HCT116 (cell line): Measurements from ENCODE around the gene SMYD3. TPM values are rescaled to one million over a fixed set of nuclear protein-coding genes. Genes with fewer than 3 reads are reported as not detected.

Experiments used
- ATAC-seq: fragments of 200-7000 bp; cut with Tn5 transposase; 2 replicates; pipeline ENCODE4 v1.9.1; 2020; ENCODE audit warnings: mild to moderate bottlenecking, moderate library complexity
- BruUV-seq: library from RNA; stranded (reverse); fragments of 400-500 nt; replicated peaks from 2 replicates; lab custom pipeline; 2021; lab: Mats Ljungman, UMichigan
- CTCF ChIA-PET: fragments of 300-600 bp; sonication (Branson Sonifier 250); formaldehyde crosslinking; loops from one replicate; lab custom pipeline; 2021; ENCODE audit warnings: antibody characterized with exemption; lab: Charles Lee
- POLR2A ChIA-PET: fragments of 300-600, 350-600 bp; sonication (Branson Sonifier 250); formaldehyde crosslinking; loops from one replicate; lab custom pipeline; 2021; ENCODE audit warnings: antibody characterized with exemption; lab: Charles Lee
- RAD21 ChIA-PET, 2 experiments: fragments of 300-600 bp; sonication (Branson Sonifier 250); formaldehyde crosslinking; loops; one replicate each; lab custom pipeline; 2023; ENCODE audit warnings: low total read pairs in 2 of 2; ENCODE audit not compliant: uncharacterized antibody in 2 of 2, unreplicated experiment in 2 of 2, low non-redundant PET in 1 of 2; lab: Charles Lee
- DNase-seq: peaks from one replicate; pipeline ENCODE4 v3.0.0-alpha.2; 2010; ENCODE audit warnings: low read depth, low spot score
- H2AFZ ChIP-seq: fragments of 200-600 bp; shearing (Covaris generic), sonication (generic); 2 replicates; pipeline ENCODE4 v1.6.1; 2017; ENCODE audit warnings: low read depth, mixed run types, mixed read lengths, antibody characterized with exemption, low read length; ENCODE audit not compliant: poor library complexity, severe bottlenecking
- H3K27ac ChIP-seq: 2 replicates; pipeline ENCODE4 v1.5.1; 2012; ENCODE audit warnings: low read depth, low read length
- H3K27me3 ChIP-seq: fragments of 200-600 bp; sonication (generic); 2 replicates; pipeline ENCODE4 v1.6.1; 2016; ENCODE audit warnings: mixed run types, low read length, mixed read lengths; ENCODE audit not compliant: insufficient read depth
- H3K36me3 ChIP-seq, 2 experiments: fragments of 200-500 bp in 1 of 2; fragments of 200-600 bp in 1 of 2; sonication (Bioruptor generic) in 1 of 2; sonication (generic) in 1 of 2; 2 replicates each; pipeline versions ENCODE4 v1.5.1 to v1.6.1; 2014 to 2016; ENCODE audit warnings: low read length in 2 of 2, inconsistent platforms in 1 of 2, mixed read lengths in 1 of 2, mixed run types in 1 of 2; ENCODE audit not compliant: insufficient read depth in 2 of 2, control insufficient read depth in 1 of 2
- H3K4me1 ChIP-seq, 2 experiments: fragments of 200-600 bp in 1 of 2; sonication (generic) in 1 of 2; 2 replicates each; pipeline versions ENCODE4 v1.5.1 to v1.6.1; 2012 to 2017; ENCODE audit warnings: low read length in 2 of 2, inconsistent platforms in 1 of 2, mild to moderate bottlenecking in 1 of 2, mixed read lengths in 1 of 2, mixed run types in 1 of 2, moderate library complexity in 1 of 2; ENCODE audit not compliant: insufficient read depth in 2 of 2, control insufficient read depth in 1 of 2
- H3K4me2 ChIP-seq: fragments of 200-600 bp; sonication (generic); 2 replicates; pipeline ENCODE4 v1.6.1; 2017; ENCODE audit warnings: mixed run types, low read length, mixed read lengths
- H3K4me3 ChIP-seq, 2 experiments: fragments of 200-600 bp in 1 of 2; sonication (generic) in 1 of 2; replicated peaks in 1 of 2; 2 replicates each; pipeline ENCODE4 v1.5.1; 2011 to 2016; ENCODE audit warnings: low read length in 2 of 2, control low read depth in 1 of 2, low read depth in 1 of 2, mild to moderate bottlenecking in 1 of 2, mixed read lengths in 1 of 2, mixed run types in 1 of 2
- H3K79me2 ChIP-seq: fragments of 200-600 bp; sonication (generic); 2 replicates; pipeline ENCODE4 v1.6.1; 2017; ENCODE audit warnings: mild to moderate bottlenecking, mixed run types, low read length, moderate library complexity, mixed read lengths; ENCODE audit not compliant: insufficient read depth
- H3K9ac ChIP-seq: fragments of 200-600 bp; sonication (generic); 2 replicates; pipeline ENCODE4 v1.6.1; 2016; ENCODE audit warnings: low read length, mixed read lengths
- H3K9me2 ChIP-seq: fragments of 200-600 bp; sonication (generic), shearing (Covaris generic); 2 replicates; pipeline ENCODE4 v1.6.1; 2017; ENCODE audit warnings: mixed run types, mild to moderate bottlenecking, moderate library complexity; ENCODE audit not compliant: insufficient read depth
- H3K9me3 ChIP-seq, 2 experiments: fragments of 200-500 bp in 1 of 2; fragments of 200-600 bp in 1 of 2; sonication (Bioruptor generic) in 1 of 2; sonication (generic) in 1 of 2; 2 replicates each; pipeline ENCODE4 v1.6.1; 2014 to 2017; ENCODE audit warnings: low read length in 2 of 2, mixed read lengths in 2 of 2, inconsistent platforms in 1 of 2, low read depth in 1 of 2, mild to moderate bottlenecking in 1 of 2, mixed run types in 1 of 2, moderate library complexity in 1 of 2; ENCODE audit not compliant: control insufficient read depth in 1 of 2, insufficient read depth in 1 of 2
- H4K20me1 ChIP-seq: fragments of 200-600 bp; sonication (generic), shearing (Covaris generic); 2 replicates; pipeline ENCODE4 v1.6.1; 2017; ENCODE audit warnings: mixed run types, mild to moderate bottlenecking, moderate library complexity; ENCODE audit not compliant: insufficient read depth
- ATF3 ChIP-seq: IDR thresholded peaks from 2 replicates; pipeline ENCODE4 v1.6.1; 2012
- CBX3 ChIP-seq: IDR thresholded peaks from 2 replicates; pipeline ENCODE4 v1.6.1; 2012; ENCODE audit warnings: low read depth
- CEBPB ChIP-seq: IDR thresholded peaks from 2 replicates; pipeline ENCODE4 v1.6.1; 2012; ENCODE audit warnings: low read depth
- ELF1 ChIP-seq: IDR thresholded peaks from 2 replicates; pipeline ENCODE4 v1.6.1; 2012; ENCODE audit warnings: low read depth, borderline replicate concordance
- EZH2 ChIP-seq: fragments of 200-600 bp; sonication (generic); IDR thresholded peaks from 2 replicates; pipeline ENCODE4 v1.6.1; 2017; ENCODE audit warnings: antibody characterized with exemption, mixed run types
- EZH2phosphoT487 ChIP-seq: fragments of 200-600 bp; IDR thresholded peaks from 2 replicates; pipeline ENCODE4 v1.6.1; 2018; ENCODE audit warnings: antibody characterized with exemption, borderline replicate concordance
- FOSL1 ChIP-seq: IDR thresholded peaks from 2 replicates; pipeline ENCODE4 v1.6.1; 2012; ENCODE audit warnings: low read depth
- JUND ChIP-seq: IDR thresholded peaks from 2 replicates; pipeline ENCODE4 v1.6.1; 2012
- POLR2A ChIP-seq: IDR thresholded peaks from 2 replicates; pipeline ENCODE4 v1.7.0; 2011; ENCODE audit warnings: borderline replicate concordance; ENCODE audit not compliant: insufficient read depth, insufficient read length; ENCODE audit errors: extremely low read depth
- POLR2AphosphoS5 ChIP-seq: IDR thresholded peaks from 2 replicates; pipeline ENCODE4 v1.6.1; 2011; ENCODE audit warnings: mild to moderate bottlenecking, low read depth, low read length, moderate library complexity
- RAD21 ChIP-seq: IDR thresholded peaks from 2 replicates; pipeline ENCODE4 v1.6.1; 2012; ENCODE audit warnings: low read depth, mild to moderate bottlenecking
- SIN3A ChIP-seq: IDR thresholded peaks from 2 replicates; pipeline ENCODE4 v1.6.1; 2012; ENCODE audit warnings: low read depth
- TCF7L2 ChIP-seq: IDR thresholded peaks from 2 replicates; pipeline ENCODE4 v1.7.0; 2011; ENCODE audit warnings: borderline replicate concordance, inconsistent platforms; ENCODE audit not compliant: insufficient read depth, insufficient read length; ENCODE audit errors: extremely low read depth
- YY1 ChIP-seq: IDR thresholded peaks from 2 replicates; pipeline ENCODE4 v1.6.1; 2011; ENCODE audit warnings: low read length, low read depth, moderate library complexity, mild to moderate bottlenecking; ENCODE audit not compliant: insufficient replicate concordance; ENCODE audit errors: extremely low read depth
- intact Hi-C: fragments of 100-400 bp; cut with micrococcal nuclease; formaldehyde crosslinking; loops from 2 replicates; pipeline ENCODE4 v1.10.0; 2022
- total RNA-seq: library from RNA; stranded (reverse); gene quantifications from one replicate; pipeline ENCODE4 v1.2.1, GENCODE V29; 2021; ENCODE audit not compliant: unreplicated experiment
- TF ChIP-seq, protein P1 (sequence below): IDR thresholded peaks from 2 replicates; pipeline ENCODE4 v1.6.1; 2012; ENCODE audit warnings: low read depth

The SMYD3 gene
- total RNA-seq, 1 experiment from 2014 or later = 33.6 TPM

DNA sequence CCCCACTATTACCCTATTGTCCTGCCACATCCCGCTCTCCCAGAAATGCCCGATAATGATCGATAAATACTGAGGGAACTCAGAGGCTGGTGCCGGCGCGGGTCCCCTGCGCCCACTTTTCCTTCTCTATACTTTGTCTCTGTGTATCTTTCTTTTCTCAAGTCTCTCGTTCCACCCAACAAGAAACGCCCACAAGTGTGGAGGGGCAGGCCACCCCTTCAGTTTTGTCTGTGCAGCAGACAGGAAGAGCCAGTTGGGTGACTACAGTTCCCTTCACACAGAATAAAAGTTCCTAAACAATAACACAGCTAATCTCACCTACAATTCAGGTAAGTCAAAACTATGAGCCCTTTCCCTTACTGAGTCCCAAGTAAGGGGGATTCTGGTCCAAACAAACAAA is 423.7 kb downstream of the SMYD3 start:
- no TSS peak for BruUV-seq
- H3K27me3 ChIP-seq = no peaks in the 10 kb centered on the region
- H2AFZ ChIP-seq = no peak overlapping the region
- no peak overlapping the region for H3K4me3 ChIP-seq
- no peak overlapping the region for H3K27ac ChIP-seq
- no peaks in the 10 kb centered on the region for H4K20me1 ChIP-seq
- no peaks in the 10 kb centered on the region for H3K4me1 ChIP-seq
- no peak overlapping the region for H3K9ac ChIP-seq
- CTCF ChIA-PET = no interaction called here
- H3K4me2 ChIP-seq = no peak overlapping the region
- no peaks in the 10 kb centered on the region for H3K9me2 ChIP-seq
- H3K9me3 ChIP-seq = no peaks in the 10 kb centered on the region
- ATAC-seq (no peak), DNase-seq (no peak)
- TF ChIP-seq ELF1 (no peak), RAD21 (no peak), TCF7L2 (no peak), CBX3 (no peak), POLR2AphosphoS5 (no peak), POLR2A (no peak), JUND (no peak), EZH2phosphoT487 (no peak), FOSL1 (no peak), YY1 (no peak), EZH2 (no peak), ATF3 (no peak), CEBPB (no peak), SIN3A (no peak)
- TF ChIP-seq, protein P1, sequence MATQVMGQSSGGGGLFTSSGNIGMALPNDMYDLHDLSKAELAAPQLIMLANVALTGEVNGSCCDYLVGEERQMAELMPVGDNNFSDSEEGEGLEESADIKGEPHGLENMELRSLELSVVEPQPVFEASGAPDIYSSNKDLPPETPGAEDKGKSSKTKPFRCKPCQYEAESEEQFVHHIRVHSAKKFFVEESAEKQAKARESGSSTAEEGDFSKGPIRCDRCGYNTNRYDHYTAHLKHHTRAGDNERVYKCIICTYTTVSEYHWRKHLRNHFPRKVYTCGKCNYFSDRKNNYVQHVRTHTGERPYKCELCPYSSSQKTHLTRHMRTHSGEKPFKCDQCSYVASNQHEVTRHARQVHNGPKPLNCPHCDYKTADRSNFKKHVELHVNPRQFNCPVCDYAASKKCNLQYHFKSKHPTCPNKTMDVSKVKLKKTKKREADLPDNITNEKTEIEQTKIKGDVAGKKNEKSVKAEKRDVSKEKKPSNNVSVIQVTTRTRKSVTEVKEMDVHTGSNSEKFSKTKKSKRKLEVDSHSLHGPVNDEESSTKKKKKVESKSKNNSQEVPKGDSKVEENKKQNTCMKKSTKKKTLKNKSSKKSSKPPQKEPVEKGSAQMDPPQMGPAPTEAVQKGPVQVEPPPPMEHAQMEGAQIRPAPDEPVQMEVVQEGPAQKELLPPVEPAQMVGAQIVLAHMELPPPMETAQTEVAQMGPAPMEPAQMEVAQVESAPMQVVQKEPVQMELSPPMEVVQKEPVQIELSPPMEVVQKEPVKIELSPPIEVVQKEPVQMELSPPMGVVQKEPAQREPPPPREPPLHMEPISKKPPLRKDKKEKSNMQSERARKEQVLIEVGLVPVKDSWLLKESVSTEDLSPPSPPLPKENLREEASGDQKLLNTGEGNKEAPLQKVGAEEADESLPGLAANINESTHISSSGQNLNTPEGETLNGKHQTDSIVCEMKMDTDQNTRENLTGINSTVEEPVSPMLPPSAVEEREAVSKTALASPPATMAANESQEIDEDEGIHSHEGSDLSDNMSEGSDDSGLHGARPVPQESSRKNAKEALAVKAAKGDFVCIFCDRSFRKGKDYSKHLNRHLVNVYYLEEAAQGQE = no peak
- H3K79me2 ChIP-seq = no peaks in the 10 kb centered on the region
- POLR2A ChIA-PET = no interaction called here
- intact Hi-C loops = no loop called here
- H3K36me3 ChIP-seq = no peaks in the 10 kb centered on the region
- RAD21 ChIA-PET = no interaction called here
